Astrocyte (in vitro differentiated cells and primary cell): ENCODE measurements around the gene HMGN3. TPM values are rescaled to one million over a fixed set of nuclear protein-coding genes. Genes with fewer than 3 reads are reported as not detected.

Source experiments
- DNase-seq: peaks from one replicate; pipeline ENCODE4 v3.0.0-alpha.2; 2010; ENCODE audit warnings: low read depth
- FAIRE-seq: peaks from 2 replicates; lab custom pipeline; 2011; peaks lifted over from hg19 to GRCh38; lab: Jason Lieb, UNC
- H2AFZ ChIP-seq: 2 replicates; pipeline ENCODE4 v1.6.0; 2012; ENCODE audit warnings: low read depth, low read length, inconsistent platforms
- H3K27ac ChIP-seq: 2 replicates; pipeline ENCODE4 v1.5.1; 2011; ENCODE audit warnings: low read depth, low read length, inconsistent platforms
- H3K27me3 ChIP-seq: 2 replicates; pipeline ENCODE4 v1.6.0; 2011; ENCODE audit warnings: low read length, inconsistent platforms; ENCODE audit not compliant: insufficient read depth
- H3K36me3 ChIP-seq: 2 replicates; pipeline ENCODE4 v1.5.1; 2011; ENCODE audit warnings: low read length, inconsistent platforms; ENCODE audit not compliant: insufficient read depth
- H3K4me1 ChIP-seq: 2 replicates; pipeline ENCODE4 v1.5.1; 2011; ENCODE audit warnings: low read length, inconsistent platforms; ENCODE audit not compliant: insufficient read depth
- H3K4me2 ChIP-seq: 2 replicates; pipeline ENCODE4 v1.6.0; 2012; ENCODE audit warnings: low read length, inconsistent platforms
- H3K4me3 ChIP-seq: 2 replicates; pipeline ENCODE4 v1.5.1; 2011; ENCODE audit warnings: low read depth, mild to moderate bottlenecking, low read length, inconsistent platforms; ENCODE audit not compliant: insufficient read depth
- H3K79me2 ChIP-seq: 2 replicates; pipeline ENCODE4 v1.6.0; 2012; ENCODE audit warnings: mild to moderate bottlenecking, low read length, inconsistent platforms; ENCODE audit not compliant: insufficient read depth
- H3K9ac ChIP-seq: 2 replicates; pipeline ENCODE4 v1.6.0; 2012; ENCODE audit warnings: mild to moderate bottlenecking, low read length, inconsistent platforms
- H3K9me3 ChIP-seq: 2 replicates; pipeline ENCODE4 v1.5.1; 2012; ENCODE audit warnings: low read depth, mild to moderate bottlenecking, low read length, inconsistent platforms; ENCODE audit not compliant: insufficient read depth
- H4K20me1 ChIP-seq: 2 replicates; pipeline ENCODE4 v1.6.0; 2012; ENCODE audit warnings: low read length, inconsistent platforms; ENCODE audit not compliant: insufficient read depth
- H3K27ac Mint-ChIP-seq: one replicate; pipeline ENCODE4 v1.8.0; 2021; ENCODE audit warnings: mild to moderate bottlenecking, mixed read lengths; ENCODE audit not compliant: unreplicated experiment
- H3K27me3 Mint-ChIP-seq: one replicate; pipeline ENCODE4 v1.8.0; 2021; ENCODE audit warnings: low read depth, mixed read lengths; ENCODE audit not compliant: unreplicated experiment
- H3K36me3 Mint-ChIP-seq: one replicate; pipeline ENCODE4 v1.8.0; 2021; ENCODE audit warnings: low read depth, mixed read lengths; ENCODE audit not compliant: unreplicated experiment
- H3K4me1 Mint-ChIP-seq: one replicate; pipeline ENCODE4 v1.8.0; 2021; ENCODE audit warnings: low read depth, mixed read lengths; ENCODE audit not compliant: unreplicated experiment
- H3K4me3 Mint-ChIP-seq: one replicate; pipeline ENCODE4 v1.8.0; 2021; ENCODE audit warnings: mild to moderate bottlenecking, moderate library complexity, mixed read lengths; ENCODE audit not compliant: unreplicated experiment
- H3K9me3 Mint-ChIP-seq: one replicate; pipeline ENCODE4 v1.8.0; 2021; ENCODE audit warnings: mild to moderate bottlenecking, mixed read lengths; ENCODE audit not compliant: unreplicated experiment
- CTCF ChIP-seq: IDR thresholded peaks from 2 replicates; pipeline ENCODE4 v1.5.1; 2011; ENCODE audit warnings: low read depth, mild to moderate bottlenecking, inconsistent platforms, low read length, moderate library complexity; ENCODE audit not compliant: insufficient read depth
- EZH2 ChIP-seq: IDR thresholded peaks from 2 replicates; pipeline ENCODE4 v1.6.1; 2012; ENCODE audit warnings: mild to moderate bottlenecking, low read length, inconsistent platforms; ENCODE audit not compliant: insufficient read depth
- total RNA-seq: library from RNA; stranded (reverse); gene quantifications from 2 replicates; pipeline ENCODE4 v1.2.1, GENCODE V29; 2021

HMGN3 gene
- total RNA-seq, 1 donor from 2014 or later = 71.5 TPM

GRCh38 chr6:79246891-79247290, 12.4 kb upstream of the HMGN3 start:
- H2AFZ ChIP-seq = no peak overlapping the region

GRCh38 chr6:79241228-79241627, 6.7 kb upstream of the HMGN3 start:
- Mint-ChIP-seq H3K36me3 (no peaks in the 10 kb centered on the region), H3K4me1 (no peaks in the 10 kb centered on the region), H3K4me3 (no peak overlapping the region), H3K27me3 (no peaks in the 10 kb centered on the region), H3K27ac (no peak overlapping the region), H3K9me3 (peaks cover 2% of the 10 kb centered on the region)
- Histone ChIP-seq H3K9me3 (no peaks in the 10 kb centered on the region), H3K4me3 (no peak overlapping the region), H3K27me3 (no peaks in the 10 kb centered on the region), H4K20me1 (no peaks in the 10 kb centered on the region), H2AFZ (no peak overlapping the region), H3K79me2 (no peaks in the 10 kb centered on the region), H3K36me3 (no peaks in the 10 kb centered on the region), H3K4me2 (no peak overlapping the region), H3K9ac (no peak overlapping the region), H3K4me1 (no peaks in the 10 kb centered on the region), H3K27ac (no peak overlapping the region)
- TF ChIP-seq CTCF = no peak
- TF ChIP-seq EZH2 = no peak
- DNase-seq (no peak), FAIRE-seq (no peak)

More at GRCh38 chr6:79246891-79247290, 12.4 kb upstream of the HMGN3 start:
- Histone ChIP-seq H3K27ac (no peak overlapping the region), H3K36me3 (no peaks in the 10 kb centered on the region), H3K4me3 (no peak overlapping the region), H3K27me3 (no peaks in the 10 kb centered on the region), H3K4me2 (no peak overlapping the region), H3K4me1 (no peaks in the 10 kb centered on the region), H3K9me3 (no peaks in the 10 kb centered on the region), H3K79me2 (no peaks in the 10 kb centered on the region), H3K9ac (no peak overlapping the region), H4K20me1 (no peaks in the 10 kb centered on the region)
- Mint-ChIP-seq H3K36me3 (no peaks in the 10 kb centered on the region), H3K4me3 (no peak overlapping the region), H3K9me3 (peaks cover 8% of the 10 kb centered on the region), H3K4me1 (no peaks in the 10 kb centered on the region), H3K27me3 (no peaks in the 10 kb centered on the region), H3K27ac (no peak overlapping the region)
- DNase-seq = no peak
- TF ChIP-seq EZH2 = no peak
- no peak for FAIRE-seq

- H3K4me1 Mint-ChIP-seq = no peaks in the 10 kb centered on the region
- H3K36me3 Mint-ChIP-seq = no peaks in the 10 kb centered on the region
- Histone ChIP-seq H3K9me3 (no peaks in the 10 kb centered on the region), H3K27me3 (no peaks in the 10 kb centered on the region), H3K9ac (no peak overlapping the region), H3K4me2 (no peak overlapping the region), H4K20me1 (no peaks in the 10 kb centered on the region), H3K4me3 (no peak overlapping the region), H2AFZ (no peak overlapping the region), H3K36me3 (no peaks in the 10 kb centered on the region), H3K79me2 (no peaks in the 10 kb centered on the region), H3K4me1 (no peaks in the 10 kb centered on the region), H3K27ac (no peak overlapping the region)
- FAIRE-seq = no peak
- H3K4me3 Mint-ChIP-seq = no peak overlapping the region
- H3K9me3 Mint-ChIP-seq = no peaks in the 10 kb centered on the region
- TF ChIP-seq EZH2 (no peak), CTCF (no peak)
- DNase-seq = no peak
- H3K27me3 Mint-ChIP-seq = no peaks in the 10 kb centered on the region
- no peak overlapping the region for H3K27ac Mint-ChIP-seq
Measured at GRCh38 chr6:79240509-79240908, 6.0 kb upstream of the HMGN3 start.
